NCI-H2196 (cell line): ENCODE data around the gene NKX2-4.
"Not testable (repeated sequence)": the region's sequence is repeated elsewhere in the genome, so short reads cannot be mapped to it uniquely, and the experiment has no call there.

Experiments used
- DNase-seq: peaks from one replicate; lab custom pipeline; 2025; ENCODE audit not compliant: unreplicated experiment; lab: John Stamatoyannopoulos, UW

NKX2-4 gene

GRCh38 chr20:21397341-21398108 lies at the start of gene NKX2-4:
TSS of gene NKX2-4 (minus strand) at chr20:21397526. CDS start at chr20:21397399, 127 bp downstream.
- DNase-seq = no peak

- DNase-seq = no peak
These were observed 40.5 kb upstream of the NKX2-4 start for GRCh38 chr20:21437816-21438215.

- DNase-seq = no peak
These were observed 39.9 kb upstream of the NKX2-4 start for GRCh38 chr20:21437248-21437647.

GRCh38 chr20:21436205-21436604 lies 38.9 kb upstream of the NKX2-4 start:
- no peak for DNase-seq

GRCh38 chr20:21435576-21435975 lies 38.2 kb upstream of the NKX2-4 start:
- DNase-seq = no peak

- no peak for DNase-seq
These were observed 36.1 kb upstream of the NKX2-4 start for GRCh38 chr20:21433329-21433890.

GRCh38 chr20:21432911-21433310 lies 35.6 kb upstream of the NKX2-4 start:
- DNase-seq = no peak

- DNase-seq = no peak
These were observed 32.7 kb upstream of the NKX2-4 start for GRCh38 chr20:21430020-21430419.

- no peak for DNase-seq
These were observed 27.5 kb upstream of the NKX2-4 start for GRCh38 chr20:21424846-21425245.

GRCh38 chr20:21423712-21424111 lies 26.4 kb upstream of the NKX2-4 start:
- not testable (repeated sequence) for DNase-seq

GRCh38 chr20:21421601-21422236 lies 24.4 kb upstream of the NKX2-4 start:
- no peak for DNase-seq

GRCh38 chr20:21419147-21419546 lies 21.8 kb upstream of the NKX2-4 start:
- DNase-seq = not testable (repeated sequence)

GRCh38 chr20:21413996-21414395 lies 16.7 kb upstream of the NKX2-4 start:
- not testable (repeated sequence) for DNase-seq

- DNase-seq = no peak
These were observed 14.4 kb upstream of the NKX2-4 start for GRCh38 chr20:21411725-21412124.

- DNase-seq = no peak
These were observed 1.7 kb upstream of the NKX2-4 start for GRCh38 chr20:21399005-21399475.

GRCh38 chr20:21398109-21399004 lies 1.0 kb upstream of the NKX2-4 start:
- no peak for DNase-seq

- no peak for DNase-seq
These were observed 556 bp downstream of the NKX2-4 start for GRCh38 chr20:21396599-21397340.

GRCh38 chr20:21395666-21396598 lies 1.4 kb downstream of the NKX2-4 start:
- no peak for DNase-seq

GRCh38 chr20:21395051-21395665 lies 2.2 kb downstream of the NKX2-4 start:
- DNase-seq = no peak
